ENCODE measurements around the gene ROR1. TPM values are rescaled to one million over a fixed set of nuclear protein-coding genes. Genes with fewer than 3 reads are reported as not detected.

The ROR1 gene
- total and polyA plus RNA-seq, 2 of the 4 experiments (the other 2 are of a cell fraction), result 4.4 to 10.0 TPM

GRCh38 chr1:63929106-63929478 lies 155.3 kb downstream of the ROR1 start (continued):
- TF ChIP-seq USF2 (IDR thresholded peaks at IDR 0.05; ENCODE audit: low read depth, low read length), result no peak
- no peak for TF ChIP-seq RCOR1 (IDR thresholded peaks at IDR 0.05; ENCODE audit: insufficient replicate concordance, low read length)

- no peak overlapping the region for H2BK20ac ChIP-seq (ENCODE audit: low read depth, low read length)
- intact Hi-C loops (cut with micrococcal nuclease) (no loop called here), dilution Hi-C loops (cut with HindIII; ENCODE audit: low sequenced_read_pairs, unreplicated experiment) (no loop called here), in situ Hi-C loops (cut with MboI; ENCODE audit: low sequenced_read_pairs) (no loop called here)
- no TSS peak for BruUV-seq (replicated peaks)
- no peaks in the 10 kb centered on the region for H3K9me1 ChIP-seq (ENCODE audit: insufficient read depth, low read length)
- H4K91ac ChIP-seq (ENCODE audit: insufficient read depth, low read depth, low read length), result no peak overlapping the region
- H4K5ac ChIP-seq (ENCODE audit: low read depth, low read length), result no peak overlapping the region
- DNase-seq (peak; percentile 79), ATAC-seq (ENCODE audit: low read depth) (peak; percentile 92)
- ChIA-PET POLR2A (ENCODE audit: unreplicated experiment) (no interaction called here), CTCF (no interaction called here)
- H4K20me1 ChIP-seq (ENCODE audit: insufficient read depth, low read length), result no peaks in the 10 kb centered on the region
- no peak overlapping the region for H3K14ac ChIP-seq (replicated peaks; ENCODE audit: low read depth, low read length)
- peaks cover 0 to 5% of the 10 kb centered on the region in 2 experiments; a peak in 1 of 4 replicates for H3K79me1 ChIP-seq (ENCODE audit: low read depth in 1 of 2, low read length in 2 of 2)
- H3K18ac ChIP-seq (ENCODE audit: low read depth, low read length), result no peak overlapping the region
- no peaks in the 10 kb centered on the region for H3K36me3 ChIP-seq (ENCODE audit: control insufficient read depth, insufficient read depth, low read length)
- no peak overlapping the region for H4K8ac ChIP-seq (ENCODE audit: low read depth in 2 of 2, low read length in 2 of 2)
- no peaks in the 10 kb centered on the region for H3K27me3 ChIP-seq (ENCODE audit: control insufficient read depth, insufficient read depth, low read length)
- H3K9me3 ChIP-seq (ENCODE audit: control insufficient read depth, insufficient read depth, low read length), result no peaks in the 10 kb centered on the region
- H2BK15ac ChIP-seq (ENCODE audit: low read depth, low read length), result no peak overlapping the region
- no peak overlapping the region for H3K9ac ChIP-seq (ENCODE audit: low read depth, low read length)
- H2AK9ac ChIP-seq (replicated peaks; ENCODE audit: low read depth, low read length, poor library complexity), result no peak overlapping the region
- TF ChIP-seq CEBPB (IDR thresholded peaks at IDR 0.05; ENCODE audit: low read depth, low read length), result peak; percentile 80
- no peak for TF ChIP-seq SMC3 (IDR thresholded peaks at IDR 0.05; ENCODE audit: low read depth, low read length)
- TF ChIP-seq FOS (IDR thresholded peaks at IDR 0.05; ENCODE audit: low read depth, low read length), result peak; percentile 39
- TF ChIP-seq RFX5 (IDR thresholded peaks at IDR 0.05; ENCODE audit: low read depth, low read length), result no peak
- H2BK5ac ChIP-seq (ENCODE audit: low read depth, low read length, poor library complexity, severe bottlenecking), result no peak overlapping the region
- no peak overlapping the region for H3K56ac ChIP-seq (ENCODE audit: extremely low read depth, insufficient read depth, low read length)
- no peak overlapping the region for H3K4ac ChIP-seq (ENCODE audit: low read depth, low read length)
- H2AK5ac ChIP-seq (ENCODE audit: low read depth, low read length), result no peak overlapping the region
- H3K4me2 ChIP-seq (ENCODE audit: low read depth, low read length), result no peak overlapping the region
- H3K27ac ChIP-seq (ENCODE audit: insufficient read depth, low read length), result no peak overlapping the region
- WGBS, 2 experiments (ENCODE audit: extremely low coverage in 2 of 2, insufficient read length in 1 of 2), result no CpG with 5 or more reads among the region's 2 CpGs
- H3K23ac ChIP-seq (ENCODE audit: low read depth, low read length), result no peak overlapping the region
- H3K4me3 ChIP-seq (ENCODE audit: insufficient read depth, low read depth, low read length), result no peak overlapping the region
- H2AFZ ChIP-seq (replicated peaks; ENCODE audit: low read length, poor library complexity), result no peak overlapping the region
- H3K4me1 ChIP-seq (ENCODE audit: control insufficient read depth, insufficient read depth, low read length), result peaks cover 2% of the 10 kb centered on the region; the same call in 1 of the 2 replicates
- H2BK120ac ChIP-seq (ENCODE audit: low read depth, low read length), result no peak overlapping the region
Observed at GRCh38 chr1:63931468-63931867, 157.7 kb downstream of the ROR1 start.
